Fibroblast of lung (primary cell): ENCODE measurements around the gene FKBP9. TPM values are rescaled to one million over a fixed set of nuclear protein-coding genes. Genes with fewer than 3 reads are reported as not detected.

Experiments used
- DNase-seq, 2 donors: peaks; one replicate each; pipeline versions ENCODE4 v3.0.0 to v3.0.0-alpha.2; 2010; ENCODE audit warnings: low read depth in 2 of 2
- H2AFZ ChIP-seq: 2 replicates; pipeline ENCODE4 v1.5.1; 2012; ENCODE audit warnings: low read length, control low read depth, inconsistent platforms
- H3K27ac ChIP-seq: 2 replicates; pipeline ENCODE4 v1.5.1; 2011; ENCODE audit warnings: low read length, control low read depth; ENCODE audit not compliant: insufficient read depth
- H3K27me3 ChIP-seq: 2 replicates; pipeline ENCODE4 v1.5.1; 2011; ENCODE audit warnings: mild to moderate bottlenecking, low read length; ENCODE audit not compliant: control insufficient read depth, insufficient read depth
- H3K36me3 ChIP-seq: 2 replicates; pipeline ENCODE4 v1.5.1; 2011; ENCODE audit warnings: low read length; ENCODE audit not compliant: control insufficient read depth, insufficient read depth
- H3K4me1 ChIP-seq: 2 replicates; pipeline ENCODE4 v1.5.1; 2011; ENCODE audit warnings: low read length; ENCODE audit not compliant: control insufficient read depth, insufficient read depth; ENCODE audit errors: extremely low read depth
- H3K4me2 ChIP-seq: 2 replicates; pipeline ENCODE4 v1.5.1; 2011; ENCODE audit warnings: low read length, control low read depth; ENCODE audit not compliant: insufficient read depth; ENCODE audit errors: extremely low read depth
- H3K4me3 ChIP-seq, 4 experiments: fragments of 200-600 bp in 1 of 4; sonication (generic) in 1 of 4; replicated peaks in 1 of 4; 2 replicates each; pipeline ENCODE4 v1.5.1; 2011 to 2016; ENCODE audit warnings: low read length in 4 of 4, low read depth in 3 of 4, mild to moderate bottlenecking in 3 of 4, control low read depth in 2 of 4, inconsistent platforms in 1 of 4, mixed read lengths in 1 of 4; ENCODE audit not compliant: insufficient read depth in 1 of 4; ENCODE audit errors: control extremely low read depth in 1 of 4
- H3K79me2 ChIP-seq: 2 replicates; pipeline ENCODE4 v1.5.1; 2012; ENCODE audit warnings: mild to moderate bottlenecking, low read length, inconsistent platforms; ENCODE audit not compliant: control insufficient read depth, insufficient read depth
- H3K9ac ChIP-seq: 2 replicates; pipeline ENCODE4 v1.5.1; 2011; ENCODE audit warnings: mild to moderate bottlenecking, low read length, control low read depth; ENCODE audit not compliant: insufficient read depth
- H3K9me3 ChIP-seq: 2 replicates; pipeline ENCODE4 v1.5.1; 2012; ENCODE audit warnings: low read depth, low read length; ENCODE audit not compliant: control insufficient read depth, insufficient read depth
- H4K20me1 ChIP-seq: 2 replicates; pipeline ENCODE4 v1.5.1; 2011; ENCODE audit warnings: low read length; ENCODE audit not compliant: control insufficient read depth, insufficient read depth; ENCODE audit errors: extremely low read depth
- EZH2 ChIP-seq: IDR thresholded peaks from 2 replicates; pipeline ENCODE4 v1.5.1; 2012; ENCODE audit warnings: low read length, control low read depth, mild to moderate bottlenecking; ENCODE audit errors: missing control alignments
- polyA plus RNA-seq, 2 donors: library from polyadenylated mRNA; depleted of rRNA in 1 of 2; stranded (reverse) in 1 of 2; unstranded in 1 of 2; fragments of >200 nt; gene quantifications; 2 replicates each; pipeline ENCODE4 v1.2.1, GENCODE V29; 2011 to 2012; ENCODE audit warnings: missing spikeins in 1 of 2
- total RNA-seq: library from RNA; depleted of rRNA; stranded (reverse); fragments of >200 nt; gene quantifications from 2 replicates; pipeline ENCODE4 v1.2.1, GENCODE V29; 2014
- TF ChIP-seq, protein P1 (sequence below), 2 donors: IDR thresholded peaks in 1 of 2; conservative IDR thresholded peaks in 1 of 2; 1 replicate in 1 of 2; 2 replicates in 1 of 2; pipeline ENCODE4 v1.5.1; 2011 to 2012; ENCODE audit warnings: low read length in 2 of 2, control low read depth in 1 of 2, inconsistent platforms in 1 of 2, low read depth in 1 of 2, mild to moderate bottlenecking in 1 of 2

The FKBP9 gene
- total and polyA plus RNA-seq, 2 donors (not counting 1 experiment from before 2014, with no cell fraction given), result 230 to 242 TPM

DNA sequence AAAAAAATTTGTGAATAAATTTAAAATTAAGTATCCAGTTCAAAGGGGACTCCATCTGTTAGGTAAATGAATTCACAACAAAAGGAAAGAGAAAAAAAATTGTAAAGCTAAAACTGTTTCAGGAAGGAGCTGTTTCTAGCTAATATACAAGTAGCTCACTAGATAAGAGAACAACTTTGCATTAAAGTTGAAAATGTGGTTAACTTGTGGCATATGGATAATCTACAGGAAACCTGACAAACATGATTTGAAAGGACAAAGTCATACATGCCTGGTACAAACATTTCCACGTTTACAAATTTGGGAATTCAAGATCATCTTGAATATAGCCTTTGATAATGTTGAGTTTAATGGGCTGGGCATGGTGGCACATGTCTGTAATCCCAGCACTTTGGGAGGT is 96.5 kb downstream of the FKBP9 start:
- H2AFZ ChIP-seq, result no peak overlapping the region

DNA sequence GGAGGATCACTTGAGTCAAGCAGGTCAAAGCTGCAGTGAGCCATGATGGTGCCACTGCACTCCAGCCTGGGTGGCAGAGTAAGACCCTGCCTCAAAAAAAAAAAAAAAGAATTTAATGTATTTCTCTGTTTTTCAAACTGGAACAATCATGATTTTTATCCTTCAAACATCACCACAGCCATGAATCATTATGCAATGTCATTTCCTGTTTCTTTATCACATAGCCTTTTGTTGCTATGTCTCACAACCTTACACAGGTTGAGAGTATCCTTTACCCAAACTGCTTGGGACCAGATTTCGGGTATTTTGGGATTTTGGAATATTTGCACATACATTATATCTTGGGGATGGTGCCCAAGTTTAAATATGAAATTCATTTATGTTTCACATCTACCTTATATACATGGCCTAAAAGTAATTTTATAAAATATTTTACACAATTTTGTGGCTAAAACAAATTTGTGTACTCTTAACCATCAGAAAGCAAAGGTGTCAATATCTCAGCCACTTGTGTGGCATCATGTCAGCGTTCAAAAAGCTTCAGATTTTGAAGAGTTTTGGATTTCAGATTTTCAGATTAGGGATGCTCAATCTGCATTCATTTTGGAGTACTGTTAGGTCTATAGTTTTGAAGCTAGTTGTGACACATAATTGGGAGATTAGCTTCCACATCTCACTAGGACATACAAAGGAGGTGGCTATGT is 97.2 kb downstream of the FKBP9 start:
- H3K9me3 ChIP-seq, result no peaks in the 10 kb centered on the region
- no peaks in the 10 kb centered on the region for H3K27me3 ChIP-seq
- no peak overlapping the region for H3K4me2 ChIP-seq
- H3K36me3 ChIP-seq, result no peaks in the 10 kb centered on the region
- H3K4me1 ChIP-seq, result no peaks in the 10 kb centered on the region
- no peak overlapping the region for H3K4me3 ChIP-seq
- TF ChIP-seq EZH2, result no peak
- TF ChIP-seq, protein P1, sequence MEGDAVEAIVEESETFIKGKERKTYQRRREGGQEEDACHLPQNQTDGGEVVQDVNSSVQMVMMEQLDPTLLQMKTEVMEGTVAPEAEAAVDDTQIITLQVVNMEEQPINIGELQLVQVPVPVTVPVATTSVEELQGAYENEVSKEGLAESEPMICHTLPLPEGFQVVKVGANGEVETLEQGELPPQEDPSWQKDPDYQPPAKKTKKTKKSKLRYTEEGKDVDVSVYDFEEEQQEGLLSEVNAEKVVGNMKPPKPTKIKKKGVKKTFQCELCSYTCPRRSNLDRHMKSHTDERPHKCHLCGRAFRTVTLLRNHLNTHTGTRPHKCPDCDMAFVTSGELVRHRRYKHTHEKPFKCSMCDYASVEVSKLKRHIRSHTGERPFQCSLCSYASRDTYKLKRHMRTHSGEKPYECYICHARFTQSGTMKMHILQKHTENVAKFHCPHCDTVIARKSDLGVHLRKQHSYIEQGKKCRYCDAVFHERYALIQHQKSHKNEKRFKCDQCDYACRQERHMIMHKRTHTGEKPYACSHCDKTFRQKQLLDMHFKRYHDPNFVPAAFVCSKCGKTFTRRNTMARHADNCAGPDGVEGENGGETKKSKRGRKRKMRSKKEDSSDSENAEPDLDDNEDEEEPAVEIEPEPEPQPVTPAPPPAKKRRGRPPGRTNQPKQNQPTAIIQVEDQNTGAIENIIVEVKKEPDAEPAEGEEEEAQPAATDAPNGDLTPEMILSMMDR (conservative IDR thresholded peaks at IDR 0.05 in 1 of 2, IDR thresholded peaks at IDR 0.05 in 1 of 2; ENCODE audit: low read depth in 1 of 2, low read length in 2 of 2), result no peak
- no peak overlapping the region for H2AFZ ChIP-seq
- H4K20me1 ChIP-seq, result no peaks in the 10 kb centered on the region
- no peak overlapping the region for H3K9ac ChIP-seq
- peak in 1 of 2 donors; percentile 45 for DNase-seq
- H3K79me2 ChIP-seq, result peaks cover 79% of the 10 kb centered on the region
- H3K27ac ChIP-seq, result no peak overlapping the region

More for the DNA sequence above, 96.5 kb downstream of the FKBP9 start:
- no peak for DNase-seq
- H4K20me1 ChIP-seq, result no peaks in the 10 kb centered on the region
- no peak overlapping the region for H3K27ac ChIP-seq
- H3K4me2 ChIP-seq, result no peak overlapping the region
- no peak overlapping the region for H3K9ac ChIP-seq
- peaks cover 75% of the 10 kb centered on the region for H3K79me2 ChIP-seq
- H3K9me3 ChIP-seq, result no peaks in the 10 kb centered on the region
- H3K4me1 ChIP-seq, result no peaks in the 10 kb centered on the region
- H3K36me3 ChIP-seq, result no peaks in the 10 kb centered on the region
- TF ChIP-seq, protein P1 (conservative IDR thresholded peaks at IDR 0.05 in 1 of 2, IDR thresholded peaks at IDR 0.05 in 1 of 2; ENCODE audit: low read depth in 1 of 2, low read length in 2 of 2), result no peak
- no peak for TF ChIP-seq EZH2
- H3K4me3 ChIP-seq, result no peak overlapping the region
- no peaks in the 10 kb centered on the region for H3K27me3 ChIP-seq

DNA sequence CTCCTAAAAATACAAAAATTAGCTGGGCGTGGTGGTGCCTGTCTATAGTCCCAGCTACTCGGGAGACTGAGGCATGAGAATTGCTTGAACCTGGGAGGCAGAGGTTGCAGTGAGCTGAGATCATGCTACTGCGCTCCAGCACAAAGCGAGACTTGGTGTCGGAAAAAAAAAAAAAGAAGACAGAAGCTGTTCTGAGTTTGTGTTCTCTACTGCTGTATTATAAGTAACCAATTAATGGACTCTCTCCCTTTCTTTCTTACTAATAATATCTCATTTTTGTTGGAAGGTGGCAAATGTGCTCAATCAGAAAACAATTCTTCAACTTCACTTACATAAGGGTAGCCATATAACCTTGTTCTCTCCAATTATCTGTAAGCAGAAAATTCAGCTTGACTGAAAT is 97.9 kb downstream of the FKBP9 start:
- Histone ChIP-seq H3K4me2 (no peak overlapping the region), H3K79me2 (peaks cover 82% of the 10 kb centered on the region), H3K27me3 (no peaks in the 10 kb centered on the region), H2AFZ (no peak overlapping the region), H4K20me1 (no peaks in the 10 kb centered on the region), H3K9ac (no peak overlapping the region), H3K27ac (no peak overlapping the region), H3K9me3 (no peaks in the 10 kb centered on the region), H3K4me1 (no peaks in the 10 kb centered on the region), H3K36me3 (no peaks in the 10 kb centered on the region), H3K4me3 (no peak overlapping the region)
- DNase-seq, result no peak
- no peak for TF ChIP-seq EZH2
- TF ChIP-seq, protein P1 (conservative IDR thresholded peaks at IDR 0.05 in 1 of 2, IDR thresholded peaks at IDR 0.05 in 1 of 2; ENCODE audit: low read depth in 1 of 2, low read length in 2 of 2), result no peak

Other genes with a start within 250 kb of the FKBP9 start
- 29.2 and 35.7 TPM in 2 replicates for gene KBTBD2, start 65.7 kb upstream of the FKBP9 start, total RNA-seq
- gene KBTBD2, start 65.7 kb upstream of the FKBP9 start, polyA plus RNA-seq, result 22.3 and 26.7 TPM in 2 replicates
- gene NT5C3A, start 105.3 kb downstream of the FKBP9 start, total RNA-seq, result 19.3 and 25.3 TPM in 2 replicates
- gene NT5C3A, start 105.3 kb downstream of the FKBP9 start, polyA plus RNA-seq, result 17.2 and 18.4 TPM in 2 replicates
- gene RP9, start 152.0 kb downstream of the FKBP9 start, total RNA-seq, result 9.2 and 19.2 TPM in 2 replicates
- gene RP9, start 152.0 kb downstream of the FKBP9 start, polyA plus RNA-seq, result 23.4 and 24.8 TPM in 2 replicates
- 26.9 and 27.2 TPM in 2 replicates for gene BBS9, start 172.1 kb downstream of the FKBP9 start, total RNA-seq
- 11.5 and 19.1 TPM in 2 replicates for gene BBS9, start 172.1 kb downstream of the FKBP9 start, polyA plus RNA-seq